ENCODE results near the gene SUGCT. TPM values are rescaled to one million over a fixed set of nuclear protein-coding genes. Genes with fewer than 3 reads are reported as not detected.

SUGCT gene
- total RNA-seq, 1 experiment from 2014 or later = 1.6 TPM

DNA sequence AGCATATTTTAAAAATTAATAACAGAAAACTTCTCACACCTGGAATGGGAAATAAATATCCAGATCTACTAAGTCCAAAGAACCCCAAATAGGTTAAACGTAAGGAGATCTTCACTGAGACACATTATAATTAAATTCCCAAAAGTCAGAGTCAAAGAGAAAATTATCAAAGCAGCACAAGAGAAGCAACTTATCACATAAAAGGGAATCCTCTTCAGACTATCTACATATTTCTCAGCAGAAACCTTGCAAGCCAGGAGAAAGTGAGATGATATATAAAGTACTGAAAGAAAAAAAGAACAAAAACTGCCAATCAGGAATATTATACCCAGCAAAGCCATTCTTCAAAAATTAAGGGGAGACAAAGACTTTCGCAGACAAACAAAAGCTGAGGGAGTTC is 756.4 kb downstream of the SUGCT start:
- H3K4me3 Mint-ChIP-seq (ENCODE audit: low read depth, unreplicated experiment) = no peak overlapping the region
- CTCF ChIA-PET = no interaction called here
- TF ChIP-seq, protein P1, sequence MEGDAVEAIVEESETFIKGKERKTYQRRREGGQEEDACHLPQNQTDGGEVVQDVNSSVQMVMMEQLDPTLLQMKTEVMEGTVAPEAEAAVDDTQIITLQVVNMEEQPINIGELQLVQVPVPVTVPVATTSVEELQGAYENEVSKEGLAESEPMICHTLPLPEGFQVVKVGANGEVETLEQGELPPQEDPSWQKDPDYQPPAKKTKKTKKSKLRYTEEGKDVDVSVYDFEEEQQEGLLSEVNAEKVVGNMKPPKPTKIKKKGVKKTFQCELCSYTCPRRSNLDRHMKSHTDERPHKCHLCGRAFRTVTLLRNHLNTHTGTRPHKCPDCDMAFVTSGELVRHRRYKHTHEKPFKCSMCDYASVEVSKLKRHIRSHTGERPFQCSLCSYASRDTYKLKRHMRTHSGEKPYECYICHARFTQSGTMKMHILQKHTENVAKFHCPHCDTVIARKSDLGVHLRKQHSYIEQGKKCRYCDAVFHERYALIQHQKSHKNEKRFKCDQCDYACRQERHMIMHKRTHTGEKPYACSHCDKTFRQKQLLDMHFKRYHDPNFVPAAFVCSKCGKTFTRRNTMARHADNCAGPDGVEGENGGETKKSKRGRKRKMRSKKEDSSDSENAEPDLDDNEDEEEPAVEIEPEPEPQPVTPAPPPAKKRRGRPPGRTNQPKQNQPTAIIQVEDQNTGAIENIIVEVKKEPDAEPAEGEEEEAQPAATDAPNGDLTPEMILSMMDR (IDR thresholded peaks at IDR 0.05; ENCODE audit: unreplicated experiment) = no peak
- H3K9me3 Mint-ChIP-seq (ENCODE audit: low read depth, unreplicated experiment) = peaks cover 18% of the 10 kb centered on the region
- no TSS peak for BruUV-seq (replicated peaks)
- DNase-seq = no peak
- intact Hi-C loops (cut with micrococcal nuclease; ENCODE audit: unreplicated experiment) = no loop called here
- no peak overlapping the region for H3K27ac Mint-ChIP-seq (ENCODE audit: unreplicated experiment)
- no peaks in the 10 kb centered on the region for H3K4me1 Mint-ChIP-seq (ENCODE audit: low read depth, unreplicated experiment)
- no peaks in the 10 kb centered on the region for H3K27me3 Mint-ChIP-seq (ENCODE audit: unreplicated experiment)
- H3K36me3 Mint-ChIP-seq (ENCODE audit: insufficient read depth, unreplicated experiment) = no peaks in the 10 kb centered on the region

DNA sequence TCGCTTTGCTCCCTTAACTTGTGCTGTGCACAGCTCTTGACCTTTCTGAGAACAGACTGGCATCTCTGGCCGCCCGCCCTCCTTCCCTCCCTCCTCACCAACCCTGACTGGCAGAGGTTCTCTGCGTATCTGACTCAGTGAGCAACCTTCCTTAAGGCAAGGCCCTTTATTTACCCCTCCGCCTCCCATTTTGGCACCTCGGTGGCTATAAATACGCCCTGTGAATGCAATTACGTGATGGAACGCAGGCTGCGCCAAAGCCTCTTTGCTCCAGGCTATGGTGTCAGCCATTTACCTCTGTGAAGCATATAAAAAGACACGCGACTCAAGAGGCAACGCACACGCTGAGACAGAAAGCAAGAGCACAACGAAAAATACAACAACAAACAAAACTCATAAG is 764.3 kb downstream of the SUGCT start:
- CTCF ChIA-PET = no interaction called here
- H3K4me3 Mint-ChIP-seq (ENCODE audit: low read depth, unreplicated experiment) = no peak overlapping the region
- TF ChIP-seq, protein P1 (IDR thresholded peaks at IDR 0.05; ENCODE audit: unreplicated experiment) = no peak
- intact Hi-C loops (cut with micrococcal nuclease; ENCODE audit: unreplicated experiment) = no loop called here
- no peaks in the 10 kb centered on the region for H3K36me3 Mint-ChIP-seq (ENCODE audit: insufficient read depth, unreplicated experiment)
- no peaks in the 10 kb centered on the region for H3K4me1 Mint-ChIP-seq (ENCODE audit: low read depth, unreplicated experiment)
- no peak overlapping the region for H3K27ac Mint-ChIP-seq (ENCODE audit: unreplicated experiment)
- H3K27me3 Mint-ChIP-seq (ENCODE audit: unreplicated experiment) = no peaks in the 10 kb centered on the region
- BruUV-seq (replicated peaks) = no TSS peak
- DNase-seq = no peak
- peaks cover 15% of the 10 kb centered on the region for H3K9me3 Mint-ChIP-seq (ENCODE audit: low read depth, unreplicated experiment)

DNA sequence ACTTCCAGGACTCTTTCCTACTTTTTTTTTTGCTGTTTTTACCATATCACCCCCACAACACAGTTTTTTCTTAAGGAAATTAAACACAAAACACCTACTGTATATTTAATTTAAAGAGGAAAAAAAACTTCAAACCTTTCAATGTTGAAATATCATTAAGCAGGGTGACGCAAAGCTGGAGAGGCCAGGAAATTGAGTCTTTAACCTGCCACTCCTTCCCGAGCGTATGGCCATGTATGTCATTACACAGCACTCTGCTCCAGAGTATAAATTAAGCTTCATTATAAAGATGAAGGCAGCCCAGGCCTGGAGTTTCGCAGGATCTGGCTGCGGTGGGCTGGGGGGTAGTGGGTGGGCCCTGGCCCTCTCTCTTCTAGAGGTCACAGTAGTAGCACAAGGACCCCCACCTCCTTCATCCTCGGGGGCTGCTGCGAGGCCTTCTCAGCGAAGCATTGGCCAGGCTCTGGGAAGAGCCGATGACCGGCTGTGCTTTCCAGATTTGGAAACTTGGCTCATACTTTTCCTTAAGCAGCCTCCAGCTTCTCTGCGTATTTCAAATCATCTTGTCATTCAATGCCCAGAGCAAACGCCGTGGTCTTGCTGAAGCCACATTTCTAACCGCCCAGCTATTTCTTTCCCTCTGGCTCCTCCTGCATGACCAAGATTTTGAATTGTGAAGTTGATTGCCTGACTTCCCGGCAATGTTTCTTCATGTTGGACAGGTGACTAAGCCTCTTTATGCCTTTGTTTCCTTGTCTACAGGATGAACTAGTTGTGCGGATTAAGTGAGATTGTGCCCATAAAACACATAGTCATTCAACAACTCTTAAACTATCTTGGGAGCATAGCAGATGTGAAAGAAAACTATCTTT is 765.1 kb downstream of the SUGCT start:
- TF ChIP-seq, protein P1 (IDR thresholded peaks at IDR 0.05; ENCODE audit: unreplicated experiment) = no peak
- no peak for DNase-seq
- Mint-ChIP-seq H3K9me3 (ENCODE audit: low read depth, unreplicated experiment) (peaks cover 15% of the 10 kb centered on the region), H3K36me3 (ENCODE audit: insufficient read depth, unreplicated experiment) (no peaks in the 10 kb centered on the region), H3K27ac (ENCODE audit: unreplicated experiment) (no peak overlapping the region), H3K4me1 (ENCODE audit: low read depth, unreplicated experiment) (no peaks in the 10 kb centered on the region), H3K4me3 (ENCODE audit: low read depth, unreplicated experiment) (no peak overlapping the region), H3K27me3 (ENCODE audit: unreplicated experiment) (no peaks in the 10 kb centered on the region)
- intact Hi-C loops (cut with micrococcal nuclease; ENCODE audit: unreplicated experiment) = no loop called here
- CTCF ChIA-PET = no interaction called here
- no TSS peak for BruUV-seq (replicated peaks)

DNA sequence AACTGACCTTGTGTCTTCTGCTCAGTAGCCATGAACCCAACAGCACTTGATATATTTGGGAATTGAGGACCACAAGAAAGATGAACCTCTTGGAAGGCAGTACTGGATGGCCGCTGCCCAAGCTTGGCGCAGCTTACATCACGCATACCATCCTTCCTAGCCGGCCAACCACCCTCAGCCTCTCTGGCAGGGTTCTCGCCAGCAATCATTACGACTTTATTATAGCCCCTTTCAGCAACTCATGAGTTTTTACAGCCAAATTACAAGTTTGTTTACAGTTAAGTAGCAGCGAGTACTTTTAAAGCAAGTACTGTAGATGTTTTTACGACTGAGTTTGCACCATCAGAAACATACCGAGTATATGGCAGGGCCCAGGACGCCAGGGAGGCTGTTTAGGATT is 769.1 kb downstream of the SUGCT start:
- H3K9me3 Mint-ChIP-seq (ENCODE audit: low read depth, unreplicated experiment) = no peaks in the 10 kb centered on the region
- CTCF ChIA-PET = no interaction called here

More for the DNA sequence above, 769.1 kb downstream of the SUGCT start:
- TF ChIP-seq, protein P1 (IDR thresholded peaks at IDR 0.05; ENCODE audit: unreplicated experiment) = no peak
- BruUV-seq (replicated peaks) = no TSS peak
- intact Hi-C loops (cut with micrococcal nuclease; ENCODE audit: unreplicated experiment) = no loop called here
- Mint-ChIP-seq H3K4me1 (ENCODE audit: low read depth, unreplicated experiment) (no peaks in the 10 kb centered on the region), H3K27ac (ENCODE audit: unreplicated experiment) (no peak overlapping the region), H3K27me3 (ENCODE audit: unreplicated experiment) (no peaks in the 10 kb centered on the region), H3K36me3 (ENCODE audit: insufficient read depth, unreplicated experiment) (no peaks in the 10 kb centered on the region), H3K4me3 (ENCODE audit: low read depth, unreplicated experiment) (no peak overlapping the region)
- no peak for DNase-seq

Data from Calu3 (cell line).